Jurkat, Clone E6-1 (cell line): ENCODE results near the gene KRTAP10-8.
A peak's percentile ranks its signal among the peaks of the same experiment; 100 is the strongest.
"Not testable (repeated sequence)": the region's sequence is repeated elsewhere in the genome, so short reads cannot be mapped to it uniquely, and the experiment has no call there.

Experiments used
- DNase-seq: peaks from one replicate; pipeline ENCODE4 v3.0.0-alpha.2; 2011; ENCODE audit warnings: low read depth, low spot score
- H3K4me3 ChIP-seq: 2 replicates; pipeline ENCODE4 v1.5.1; 2011; ENCODE audit warnings: mild to moderate bottlenecking, low read length, control low read depth, moderate library complexity

The KRTAP10-8 gene

DNA sequence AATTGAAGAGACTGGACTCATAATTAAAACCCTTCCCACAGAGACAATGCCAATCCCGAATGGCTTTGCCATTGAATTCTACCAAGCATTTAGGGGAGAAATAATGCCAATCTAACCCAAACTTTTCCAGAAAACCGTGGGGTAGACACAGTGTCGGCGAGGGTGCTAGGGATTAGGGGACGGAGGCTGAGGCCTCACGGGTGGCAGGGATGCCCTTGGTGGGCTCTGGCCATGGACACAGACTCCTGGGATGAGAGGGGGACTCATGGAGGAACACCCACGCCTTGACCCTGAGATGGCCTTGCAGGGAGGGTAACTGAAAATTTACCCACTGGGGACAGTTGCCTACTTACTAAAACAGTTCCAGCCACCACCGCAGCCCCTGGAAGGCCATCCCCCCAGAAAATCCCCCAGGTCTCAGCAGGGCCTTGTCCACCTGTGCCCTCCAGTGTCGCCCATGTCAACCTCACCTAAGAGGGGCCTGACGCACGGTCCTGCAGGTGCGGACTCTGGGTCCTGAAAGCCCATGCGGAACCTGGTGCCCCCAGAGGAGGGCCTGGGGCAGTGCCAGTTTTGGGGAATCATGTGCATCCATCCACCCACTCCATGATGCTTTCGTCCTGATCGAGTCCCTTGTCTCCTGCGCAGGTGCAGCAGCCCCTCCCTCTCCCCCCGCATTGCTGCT lies 33.4 kb upstream of the KRTAP10-8 start:
- no peak for DNase-seq
- no peak overlapping the region for H3K4me3 ChIP-seq

DNA sequence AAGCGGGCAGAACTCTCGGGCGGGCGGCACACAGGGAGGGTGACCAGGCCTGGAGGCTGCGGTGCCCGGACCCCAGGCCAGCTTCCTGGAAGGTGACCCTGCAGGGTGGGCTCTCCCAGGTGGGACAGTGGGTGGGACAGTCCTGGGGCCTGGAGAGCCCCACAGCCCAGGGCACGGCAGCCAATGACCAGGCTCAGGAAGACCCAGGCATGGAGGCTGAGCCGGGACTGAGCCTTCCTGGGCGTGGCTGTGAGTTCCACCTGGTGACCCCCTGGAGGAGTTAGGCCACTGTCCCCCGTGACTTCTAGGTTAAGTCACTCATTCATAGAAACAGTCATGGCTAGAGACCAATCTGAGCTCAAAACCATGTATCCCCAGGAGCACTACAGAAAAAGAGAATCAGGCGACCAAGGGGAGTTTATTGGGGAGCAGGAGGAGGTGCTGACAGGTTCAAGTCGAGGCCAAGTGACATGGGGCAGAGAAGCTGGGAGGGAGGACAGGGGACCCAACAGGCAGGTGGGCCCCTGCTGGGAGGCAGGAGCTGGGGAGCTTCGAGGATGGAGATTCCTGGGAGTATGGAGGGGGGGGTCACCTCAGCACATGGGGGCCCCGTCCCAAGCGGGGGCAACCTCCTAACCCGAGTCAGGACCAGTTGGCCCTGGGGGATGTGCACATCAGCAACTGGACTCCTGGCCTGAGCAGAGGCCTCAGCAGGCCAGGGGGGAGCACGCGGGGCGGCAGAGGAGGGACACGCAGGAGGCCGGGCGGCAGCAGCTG lies 32.6 kb upstream of the KRTAP10-8 start:
- no peak for DNase-seq
- H3K4me3 ChIP-seq = no peak overlapping the region

DNA sequence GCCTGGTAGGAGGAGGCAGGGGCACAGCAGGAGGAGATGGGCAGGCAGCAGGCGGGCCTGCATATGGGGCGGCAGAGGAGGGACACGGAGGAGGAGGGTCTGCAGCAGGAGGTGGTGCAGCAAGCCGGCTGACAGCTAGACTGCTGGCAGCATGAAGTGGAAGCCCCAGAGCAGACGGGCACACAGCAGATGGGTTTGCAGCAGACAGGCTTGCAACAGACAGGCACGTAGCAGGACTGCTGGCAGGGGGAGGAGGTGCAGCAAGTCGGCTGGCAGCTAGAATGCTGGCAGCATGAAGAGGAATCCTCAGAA lies 32.1 kb upstream of the KRTAP10-8 start:
- DNase-seq = no peak
- H3K4me3 ChIP-seq = no peak overlapping the region

DNA sequence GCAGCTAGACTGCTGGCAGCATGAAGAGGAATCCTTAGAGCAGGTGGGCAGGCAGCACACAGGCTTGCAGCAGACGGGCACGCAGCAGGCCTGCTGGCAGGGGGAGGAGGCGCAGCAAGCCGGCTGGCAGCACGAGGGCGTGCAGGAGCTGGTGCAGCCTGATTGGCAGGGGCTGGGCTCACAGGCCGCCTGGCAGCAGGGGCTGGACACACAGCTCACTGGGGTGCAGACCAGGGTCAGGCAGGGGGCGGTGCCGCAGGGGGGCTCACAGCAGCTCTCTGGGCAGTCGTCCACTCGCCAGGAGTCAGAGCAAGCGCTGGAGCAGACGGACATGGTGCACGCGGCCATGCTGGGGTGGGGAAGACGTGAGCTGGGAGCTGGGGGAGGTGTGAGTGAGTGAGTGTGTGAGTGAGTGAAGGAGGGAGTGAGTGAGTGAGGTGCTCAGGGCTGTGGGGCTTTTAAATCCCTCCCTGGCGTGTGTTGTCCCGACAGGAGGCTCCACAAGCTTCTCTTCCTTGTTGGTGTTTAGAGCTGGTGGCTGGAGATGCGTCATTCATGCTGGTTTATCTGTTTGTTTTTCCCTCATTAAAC lies 31.6 kb upstream of the KRTAP10-8 start, which contains the start of gene KRTAP10-5:
KRTAP10-5 (minus strand) TSS at position 374 of the 591 bp plus-strand sequence; CDS start at position 348, 26 bp downstream.
- not testable (repeated sequence) for H3K4me3 ChIP-seq, DNase-seq

DNA sequence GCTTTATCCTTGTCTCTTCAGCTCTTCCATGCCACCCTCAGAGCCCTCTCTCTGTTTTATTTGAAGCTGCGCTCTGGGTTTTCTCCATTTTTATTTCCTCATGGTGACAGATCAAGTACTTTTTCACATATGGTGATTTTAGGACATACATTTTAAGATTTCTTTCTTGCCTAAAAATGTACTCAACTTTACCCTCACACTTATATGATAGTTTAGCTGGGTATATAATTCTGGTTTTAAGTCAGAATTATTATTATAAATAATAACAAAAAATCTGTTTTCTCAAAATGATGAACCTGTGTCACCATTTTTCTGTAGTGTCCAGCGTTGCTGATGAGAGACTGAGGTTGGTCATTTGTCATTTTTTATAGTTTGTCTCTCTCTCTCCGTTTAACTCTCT lies 30.7 kb upstream of the KRTAP10-8 start:
- no peak overlapping the region for H3K4me3 ChIP-seq
- DNase-seq = no peak

DNA sequence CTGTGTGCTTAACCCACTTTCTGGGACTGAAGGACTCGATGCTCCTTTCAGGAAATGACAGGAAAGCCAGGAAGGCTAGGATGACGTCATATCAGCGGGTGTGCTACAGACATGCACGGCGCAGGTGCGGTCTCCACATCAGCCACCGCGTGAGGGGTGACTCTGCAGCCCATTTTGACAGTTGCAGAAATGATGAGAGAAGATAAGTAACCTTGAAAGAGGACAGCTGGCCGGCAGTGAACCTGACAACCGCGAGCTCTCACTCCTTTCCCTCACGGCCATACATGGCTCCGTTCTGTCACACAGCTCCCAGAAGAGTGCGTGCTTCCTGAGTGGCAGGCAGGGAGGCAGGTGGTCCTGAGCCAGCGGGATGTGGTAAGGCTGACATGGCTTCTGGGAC lies 29.8 kb upstream of the KRTAP10-8 start:
- DNase-seq = no peak
- H3K4me3 ChIP-seq = no peak overlapping the region

DNA sequence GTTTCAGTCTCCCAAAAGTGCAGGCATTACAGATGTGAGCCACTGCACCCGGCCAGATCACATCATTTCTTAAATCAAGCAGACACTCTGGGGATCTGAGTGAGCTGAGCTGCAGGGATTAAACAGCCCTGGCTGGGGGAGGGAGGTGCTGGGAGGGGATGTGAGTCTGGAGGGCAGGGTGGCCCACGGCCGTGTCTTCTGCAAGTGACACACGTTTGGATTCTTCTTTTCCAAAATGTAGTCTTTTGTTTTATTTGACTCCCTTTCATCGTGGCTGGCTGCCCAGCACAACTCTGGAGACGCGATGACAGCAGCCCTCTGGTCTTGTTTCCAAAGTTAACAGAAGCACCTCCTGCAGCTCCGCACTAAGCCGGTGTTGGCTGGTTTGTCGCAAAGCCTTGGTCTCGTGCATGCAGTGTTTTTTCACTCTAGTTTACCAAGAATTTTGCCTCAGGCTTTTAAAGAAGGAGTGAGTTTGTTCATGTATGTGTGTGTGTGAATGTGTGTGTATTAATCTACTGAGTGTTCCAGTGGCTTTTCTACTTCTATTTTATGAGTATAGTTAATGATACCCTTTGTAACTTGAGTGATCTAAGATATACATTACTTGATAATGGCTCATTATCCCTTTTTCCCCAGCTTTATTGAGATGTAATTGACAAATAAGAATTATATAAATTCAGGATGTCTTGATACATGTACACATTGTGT lies 28.6 kb upstream of the KRTAP10-8 start:
- no peak for DNase-seq
- H3K4me3 ChIP-seq = no peak overlapping the region

DNA sequence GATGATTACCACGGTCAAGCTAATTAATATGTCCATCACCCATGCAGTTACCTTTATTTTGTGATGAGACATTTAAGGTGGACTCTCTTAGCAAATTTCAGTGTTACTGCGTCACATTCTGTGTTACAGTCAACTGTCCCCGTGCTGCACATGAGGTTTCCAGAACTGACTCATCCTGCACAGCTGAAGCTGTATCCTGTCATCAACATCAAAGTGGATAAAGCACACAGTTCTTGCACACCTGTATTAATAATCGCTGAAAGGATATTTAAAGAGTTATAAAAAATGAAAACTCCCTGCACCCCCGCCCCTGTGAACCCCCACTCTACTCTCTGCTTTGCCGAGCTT lies 28.1 kb upstream of the KRTAP10-8 start:
- H3K4me3 ChIP-seq = no peak overlapping the region
- peak; percentile 9 for DNase-seq

DNA sequence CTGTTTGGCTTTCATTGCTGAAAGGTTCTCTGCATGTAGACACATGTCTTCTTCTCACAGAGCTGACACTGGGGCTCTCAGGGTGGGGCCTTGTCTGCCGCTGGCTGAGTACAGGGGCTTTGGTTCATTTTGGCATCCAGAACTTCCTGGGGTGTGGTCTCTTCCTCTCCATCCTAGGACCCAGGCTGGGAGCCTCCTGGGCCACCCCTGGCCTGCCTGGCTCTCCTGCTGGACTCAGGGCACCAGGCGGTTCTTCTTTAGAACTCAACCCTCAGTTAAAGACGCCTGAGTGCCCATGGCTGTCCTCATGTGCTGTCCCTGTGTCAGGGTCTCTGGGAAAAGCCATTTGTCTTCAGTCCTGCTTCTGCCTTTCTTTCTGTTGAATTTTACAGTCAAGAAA lies 26.0 kb upstream of the KRTAP10-8 start:
- H3K4me3 ChIP-seq = no peak overlapping the region
- DNase-seq = no peak

DNA sequence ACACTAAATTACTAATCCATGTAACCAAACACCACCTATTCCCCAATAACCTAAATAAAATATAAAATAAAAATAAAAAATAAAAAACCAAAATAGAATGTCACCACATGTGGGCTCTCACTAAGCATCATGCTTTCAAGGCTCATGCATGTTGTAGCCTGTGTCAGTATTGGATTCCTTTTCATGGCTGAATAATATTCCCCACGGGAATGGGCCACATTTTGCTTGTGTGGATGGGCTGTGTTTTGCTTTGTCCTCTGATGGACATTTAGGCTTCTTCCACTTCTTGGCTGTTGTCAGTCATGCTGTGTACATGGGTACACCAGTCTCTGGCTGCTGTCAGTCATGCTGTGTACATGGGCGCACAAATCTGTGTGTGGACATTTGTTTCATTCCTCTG lies 22.8 kb upstream of the KRTAP10-8 start:
- no peak for DNase-seq
- H3K4me3 ChIP-seq = no peak overlapping the region

DNA sequence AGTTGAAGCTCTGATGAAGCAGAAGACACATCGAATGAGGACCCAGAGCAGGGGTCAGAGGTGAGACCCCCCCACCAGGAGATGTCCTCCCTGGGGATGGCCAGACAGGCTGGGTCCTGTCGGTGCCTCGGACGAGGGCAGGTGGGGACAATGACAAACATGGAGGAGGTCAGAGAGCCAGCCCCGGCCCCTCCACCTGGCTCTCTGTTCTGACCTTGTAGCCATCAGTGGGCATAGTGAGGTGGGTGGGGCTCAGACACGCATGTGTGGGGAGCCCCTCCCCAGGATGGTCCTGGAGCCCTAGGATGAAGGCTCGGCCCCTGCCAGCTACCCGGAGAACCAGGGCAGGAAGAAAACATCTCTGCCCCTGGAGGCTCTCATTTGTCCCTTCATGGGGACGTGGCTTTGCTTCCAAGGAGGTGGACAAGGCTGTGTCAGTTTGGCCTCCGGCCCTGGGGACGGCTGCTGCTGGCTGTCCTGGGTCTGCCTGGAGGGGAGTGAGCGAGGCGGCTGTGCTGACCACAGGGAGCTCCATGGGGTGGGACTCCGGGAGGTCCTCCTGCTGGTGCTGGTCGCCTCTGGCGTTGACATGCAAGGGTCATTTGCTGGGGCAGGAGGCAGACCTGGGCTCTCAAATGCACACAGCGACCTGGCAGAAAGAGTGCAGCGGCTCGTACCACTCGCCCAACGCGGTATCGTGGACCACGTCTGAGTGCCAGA lies 22.1 kb upstream of the KRTAP10-8 start:
- no peak overlapping the region for H3K4me3 ChIP-seq
- no peak for DNase-seq

DNA sequence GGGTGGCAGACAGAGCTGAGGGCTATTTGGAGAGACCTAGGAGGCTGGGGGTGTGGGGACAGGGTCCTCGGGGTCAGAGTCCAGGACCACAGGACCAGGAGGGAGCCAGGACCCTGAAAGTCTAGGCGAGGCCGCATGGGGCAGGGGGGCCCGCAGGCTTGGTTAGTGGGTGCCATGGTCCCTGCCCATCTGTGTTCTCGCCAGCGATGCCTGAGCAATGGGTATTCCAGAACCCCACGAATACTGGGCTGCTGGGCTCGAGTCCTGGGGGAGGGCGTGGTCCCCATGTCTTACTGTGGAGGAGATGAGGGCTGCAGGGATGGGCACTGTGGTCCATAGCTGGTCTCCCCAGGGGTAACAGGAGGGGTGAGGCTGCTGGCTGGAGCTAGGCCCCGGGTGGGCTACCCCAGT lies 21.6 kb upstream of the KRTAP10-8 start:
- DNase-seq = no peak
- H3K4me3 ChIP-seq = no peak overlapping the region

DNA sequence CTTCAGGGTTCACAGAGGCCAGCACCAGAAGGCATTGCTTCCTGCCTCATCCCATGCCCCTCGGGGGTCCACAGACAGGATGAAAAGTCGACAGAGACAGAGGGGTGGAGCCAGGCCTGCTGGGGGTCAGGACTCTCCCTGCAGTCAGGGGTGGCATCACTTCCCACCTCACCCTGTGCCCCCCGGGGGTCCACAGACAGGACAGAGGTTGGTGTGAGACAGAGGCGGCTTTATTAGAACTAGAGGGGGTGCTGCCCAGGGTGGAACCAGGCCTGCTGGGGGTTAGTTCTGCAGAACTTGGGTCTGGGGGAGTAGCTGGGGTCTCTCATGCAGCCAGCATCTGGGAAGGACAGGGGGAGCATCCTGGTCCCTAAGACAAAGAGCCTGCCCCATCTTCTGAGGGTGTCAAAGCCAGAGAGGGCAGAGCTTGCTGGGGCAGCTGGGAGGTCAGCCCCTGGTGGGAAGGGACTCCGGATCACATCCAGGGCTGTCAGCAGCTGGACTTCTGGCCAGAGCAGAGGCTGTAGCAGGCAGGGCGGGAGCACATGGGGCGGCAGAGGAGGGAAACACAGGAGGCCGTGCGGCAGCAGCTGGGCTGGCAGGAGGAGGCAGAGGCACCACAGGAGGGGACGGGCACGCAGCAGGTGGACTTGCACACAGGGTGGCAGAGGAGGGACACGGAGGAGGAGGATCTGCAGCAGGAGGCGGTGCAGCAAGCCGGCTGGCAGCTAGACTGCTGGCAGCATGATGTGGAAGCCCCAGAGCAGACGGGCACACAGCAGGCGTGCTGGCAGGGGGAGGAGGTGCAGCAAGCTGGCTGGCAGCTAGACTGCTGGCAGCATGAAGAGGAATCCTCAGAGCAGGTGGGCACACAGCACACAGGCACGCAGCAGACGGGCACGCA lies 20.7 kb upstream of the KRTAP10-8 start:
- not testable (repeated sequence) for H3K4me3 ChIP-seq, DNase-seq

DNA sequence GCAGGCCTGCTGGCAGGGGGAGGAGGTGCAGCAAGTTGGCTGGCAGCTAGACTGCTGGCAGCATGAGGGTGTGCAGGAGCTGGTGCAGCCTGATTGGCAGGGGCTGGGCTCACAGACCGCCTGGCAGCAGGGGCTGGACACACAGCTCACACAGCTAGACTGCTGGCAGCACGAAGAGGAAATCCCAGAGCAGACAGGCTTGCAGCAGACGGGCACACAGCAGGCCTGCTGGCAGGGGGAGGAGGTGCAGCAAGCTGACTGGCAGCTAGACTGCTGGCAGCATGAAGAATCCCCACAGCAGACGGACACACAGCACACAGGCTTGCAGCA lies 20.1 kb upstream of the KRTAP10-8 start:
- not testable (repeated sequence) for H3K4me3 ChIP-seq, DNase-seq

DNA sequence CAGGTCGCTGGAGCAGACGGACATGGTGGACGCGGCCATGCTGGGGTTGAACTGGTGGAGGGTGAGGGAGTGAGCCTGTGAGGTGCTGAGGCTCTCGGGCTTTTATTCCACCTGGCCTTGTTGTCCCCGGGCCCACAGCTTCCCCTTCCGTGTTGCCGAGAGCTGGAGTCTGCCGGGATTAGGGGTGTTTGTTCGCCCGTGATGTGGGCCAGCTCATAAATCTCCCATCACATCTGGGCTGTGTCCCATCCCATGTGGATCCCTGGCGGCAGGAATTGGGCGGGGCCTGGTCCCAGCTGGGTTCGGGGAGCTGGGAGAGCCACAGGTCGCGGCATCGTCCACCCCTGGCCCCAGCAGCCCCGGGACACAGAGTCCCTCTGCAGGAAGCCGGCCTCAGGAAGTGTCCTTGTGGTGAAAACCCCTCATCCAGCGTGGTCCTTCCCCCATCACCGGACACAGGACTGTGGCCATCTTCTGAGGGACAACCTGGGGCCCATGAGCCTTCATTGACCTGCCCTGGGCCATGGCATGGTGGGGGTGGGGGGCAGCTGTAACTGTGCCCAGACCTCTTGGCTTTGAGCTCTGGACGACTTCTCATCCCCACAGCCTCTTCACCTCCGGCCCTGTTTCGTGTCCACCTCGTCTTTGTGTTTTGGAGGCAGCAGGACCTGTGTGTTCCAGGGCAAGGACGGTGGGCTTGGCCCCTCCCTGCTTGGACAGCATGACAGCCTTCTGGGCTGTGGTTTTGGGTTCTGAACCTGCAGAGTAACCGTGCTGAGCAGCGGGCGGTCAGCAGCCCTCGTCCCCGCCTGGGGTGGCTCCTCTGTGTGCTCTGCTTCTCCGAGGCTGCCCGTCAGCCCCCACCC lies 19.2 kb upstream of the KRTAP10-8 start, which contains the start of gene KRTAP10-6:
KRTAP10-6 (minus strand) TSS at position 60 of the 866 bp plus-strand sequence; CDS start at position 39, 21 bp downstream.
- H3K4me3 ChIP-seq = no peak within 1 kb of the TSS
- no peak for DNase-seq

DNA sequence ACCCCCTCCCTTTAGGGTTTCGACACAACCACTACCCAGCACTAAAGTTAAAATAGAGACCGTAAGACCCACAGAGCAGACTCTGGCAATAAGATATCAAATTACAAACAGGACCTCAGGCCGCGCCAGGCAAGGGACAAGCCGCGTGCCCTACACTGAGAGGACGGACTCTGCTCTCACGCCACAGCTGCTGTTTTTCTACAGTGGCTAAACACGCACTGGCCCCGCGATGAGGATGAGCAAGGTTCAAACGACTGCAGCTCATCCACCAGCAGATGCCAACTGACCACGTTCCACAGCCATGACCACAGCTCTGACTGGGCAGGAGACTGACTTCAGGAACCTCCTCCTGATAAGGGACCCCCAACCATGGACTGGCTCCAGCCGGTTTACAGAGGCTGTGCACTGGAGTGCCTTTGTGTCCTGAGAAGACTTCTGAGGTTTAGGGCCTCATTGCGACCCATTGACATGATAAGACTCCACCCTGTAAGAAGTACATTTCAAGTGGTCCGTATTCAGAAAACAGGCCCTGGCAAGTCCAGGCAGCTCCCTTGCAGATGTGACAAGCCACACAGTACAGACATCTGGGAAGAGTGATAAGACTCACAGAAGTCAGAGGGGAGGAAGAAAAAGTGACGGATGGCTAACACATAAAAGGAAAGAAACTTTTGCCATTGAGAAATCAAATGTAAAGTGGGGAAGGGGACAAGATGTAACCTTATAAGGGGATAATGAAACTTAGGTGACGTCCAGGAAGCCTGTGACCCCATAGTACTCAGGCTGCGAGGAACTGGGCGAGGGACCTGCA lies 18.1 kb upstream of the KRTAP10-8 start:
- DNase-seq = no peak
- no peak overlapping the region for H3K4me3 ChIP-seq
